ENCODE results near the gene BACE1.

BACE1 gene

GRCh38 chr11:117319214-117319840 is 3.3 kb upstream of the BACE1 start:
- no peak for DNase-seq (ENCODE audit: low read depth in 1 of 2, low spot score in 1 of 2)

GRCh38 chr11:117318738-117319137 is 2.7 kb upstream of the BACE1 start:
- in situ Hi-C loops (cut with HindIII; ENCODE audit: low pct_unique_long_range_greater_than_20kb, low sequenced_read_pairs) = no loop called here
- no peak for TF ChIP-seq JUND (IDR thresholded peaks at IDR 0.05; ENCODE audit: low read depth)
- DNase-seq (ENCODE audit: low read depth in 1 of 2, low spot score in 1 of 2) = no peak

More at GRCh38 chr11:117319214-117319840, 3.3 kb upstream of the BACE1 start:
- no peak for TF ChIP-seq JUND (IDR thresholded peaks at IDR 0.05; ENCODE audit: low read depth)
- in situ Hi-C loops (cut with HindIII; ENCODE audit: low pct_unique_long_range_greater_than_20kb, low sequenced_read_pairs) = no loop called here

GRCh38 chr11:117315285-117316196 is 515 bp downstream of the BACE1 start:
- in situ Hi-C loops (cut with HindIII; ENCODE audit: low pct_unique_long_range_greater_than_20kb, low sequenced_read_pairs) = no loop called here

GRCh38 chr11:117314840-117315239 is 1.2 kb downstream of the BACE1 start:
- TF ChIP-seq JUND (IDR thresholded peaks at IDR 0.05; ENCODE audit: low read depth) = no peak
- in situ Hi-C loops (cut with HindIII; ENCODE audit: low pct_unique_long_range_greater_than_20kb, low sequenced_read_pairs) = no loop called here
- no peak for DNase-seq (ENCODE audit: low read depth in 1 of 2, low spot score in 1 of 2)

More at GRCh38 chr11:117315285-117316196, 515 bp downstream of the BACE1 start:
- peak in 1 of 2 experiments; percentile 31 for DNase-seq (ENCODE audit: low read depth in 1 of 2, low spot score in 1 of 2)
- no peak for TF ChIP-seq JUND (IDR thresholded peaks at IDR 0.05; ENCODE audit: low read depth)

GRCh38 chr11:117313828-117314768 is 2.0 kb downstream of the BACE1 start:
- no peak for TF ChIP-seq JUND (IDR thresholded peaks at IDR 0.05; ENCODE audit: low read depth)
- in situ Hi-C loops (cut with HindIII; ENCODE audit: low pct_unique_long_range_greater_than_20kb, low sequenced_read_pairs) = no loop called here
- peak; percentile 53 to 62 for DNase-seq (ENCODE audit: low read depth in 1 of 2, low spot score in 1 of 2)

GRCh38 chr11:117313091-117313490 is 3.0 kb downstream of the BACE1 start:
- DNase-seq (ENCODE audit: low read depth in 1 of 2, low spot score in 1 of 2) = no peak

GRCh38 chr11:117309310-117309709 is 6.7 kb downstream of the BACE1 start:
- TF ChIP-seq JUND (IDR thresholded peaks at IDR 0.05; ENCODE audit: low read depth) = no peak
- DNase-seq (ENCODE audit: low read depth in 1 of 2, low spot score in 1 of 2) = no peak
- in situ Hi-C loops (cut with HindIII; ENCODE audit: low pct_unique_long_range_greater_than_20kb, low sequenced_read_pairs) = no loop called here

More at GRCh38 chr11:117313091-117313490, 3.0 kb downstream of the BACE1 start:
- TF ChIP-seq JUND (IDR thresholded peaks at IDR 0.05; ENCODE audit: low read depth) = no peak
- in situ Hi-C loops (cut with HindIII; ENCODE audit: low pct_unique_long_range_greater_than_20kb, low sequenced_read_pairs) = no loop called here

GRCh38 chr11:117305145-117305544 is 10.9 kb downstream of the BACE1 start:
- in situ Hi-C loops (cut with HindIII; ENCODE audit: low pct_unique_long_range_greater_than_20kb, low sequenced_read_pairs) = no loop called here
- DNase-seq (ENCODE audit: low read depth in 1 of 2, low spot score in 1 of 2) = no peak
- no peak for TF ChIP-seq JUND (IDR thresholded peaks at IDR 0.05; ENCODE audit: low read depth)

GRCh38 chr11:117303646-117304315 is 12.3 kb downstream of the BACE1 start:
- in situ Hi-C loops (cut with HindIII; ENCODE audit: low pct_unique_long_range_greater_than_20kb, low sequenced_read_pairs) = no loop called here
- TF ChIP-seq JUND (IDR thresholded peaks at IDR 0.05; ENCODE audit: low read depth) = no peak
- no peak for DNase-seq (ENCODE audit: low read depth in 1 of 2, low spot score in 1 of 2)

GRCh38 chr11:117303101-117303500 is 13.0 kb downstream of the BACE1 start:
- in situ Hi-C loops (cut with HindIII; ENCODE audit: low pct_unique_long_range_greater_than_20kb, low sequenced_read_pairs) = no loop called here
- no peak for TF ChIP-seq JUND (IDR thresholded peaks at IDR 0.05; ENCODE audit: low read depth)
- peak in 1 of 2 experiments; percentile 29 for DNase-seq (ENCODE audit: low read depth in 1 of 2, low spot score in 1 of 2)

GRCh38 chr11:117302228-117302627 is 13.8 kb downstream of the BACE1 start:
- no peak for DNase-seq (ENCODE audit: low read depth in 1 of 2, low spot score in 1 of 2)
- TF ChIP-seq JUND (IDR thresholded peaks at IDR 0.05; ENCODE audit: low read depth) = no peak
- in situ Hi-C loops (cut with HindIII; ENCODE audit: low pct_unique_long_range_greater_than_20kb, low sequenced_read_pairs) = no loop called here

GRCh38 chr11:117300773-117301172 is 15.3 kb downstream of the BACE1 start:
- no peak for TF ChIP-seq JUND (IDR thresholded peaks at IDR 0.05; ENCODE audit: low read depth)
- in situ Hi-C loops (cut with HindIII; ENCODE audit: low pct_unique_long_range_greater_than_20kb, low sequenced_read_pairs) = no loop called here
- DNase-seq (ENCODE audit: low read depth in 1 of 2, low spot score in 1 of 2) = no peak
